BLaER1 treated with 17β-estradiol and CSF1 and Interleukin-3, amounts not matched to agents 10 nM and 100 nM (cell line): Measurements from ENCODE around the gene KCNQ1OT1.

Experiments used
- H3K27ac ChIP-seq, 11 experiments: shearing (Covaris generic); formaldehyde crosslinking; 2 replicates each; pipeline ENCODE4 v1.8.1; 2022
- H3K27me3 ChIP-seq, 11 experiments: shearing (Covaris generic); formaldehyde crosslinking; 2 replicates each; pipeline ENCODE4 v1.8.1; 2022
- H3K36me3 ChIP-seq, 11 experiments: shearing (Covaris generic); formaldehyde crosslinking; 2 replicates each; pipeline ENCODE4 v1.8.1; 2022
- H3K4me1 ChIP-seq, 10 experiments: shearing (Covaris generic); formaldehyde crosslinking; 2 replicates each; pipeline ENCODE4 v1.8.1; 2022
- H3K4me2 ChIP-seq, 11 experiments: shearing (Covaris generic); formaldehyde crosslinking; 2 replicates each; pipeline ENCODE4 v1.8.1; 2022
- H3K4me3 ChIP-seq, 10 experiments: shearing (Covaris generic); formaldehyde crosslinking; 2 replicates each; pipeline ENCODE4 v1.8.1; 2022
- H3K9ac ChIP-seq, 11 experiments: shearing (Covaris generic); formaldehyde crosslinking; 2 replicates each; pipeline ENCODE4 v1.8.1; 2022
- H3K9me3 ChIP-seq, 11 experiments: shearing (Covaris generic); formaldehyde crosslinking; replicated peaks in 1 of 11; 2 replicates each; pipeline ENCODE4 v1.8.1; 2022
- H4K20me1 ChIP-seq, 11 experiments: shearing (Covaris generic); formaldehyde crosslinking; 2 replicates each; pipeline ENCODE4 v1.8.1; 2022
- Cebpa-rat ChIP-seq, 11 experiments: shearing (Covaris generic); IDR thresholded peaks; 2 replicates each; pipeline ENCODE4 v1.8.1; 2022

KCNQ1OT1 gene

DNA sequence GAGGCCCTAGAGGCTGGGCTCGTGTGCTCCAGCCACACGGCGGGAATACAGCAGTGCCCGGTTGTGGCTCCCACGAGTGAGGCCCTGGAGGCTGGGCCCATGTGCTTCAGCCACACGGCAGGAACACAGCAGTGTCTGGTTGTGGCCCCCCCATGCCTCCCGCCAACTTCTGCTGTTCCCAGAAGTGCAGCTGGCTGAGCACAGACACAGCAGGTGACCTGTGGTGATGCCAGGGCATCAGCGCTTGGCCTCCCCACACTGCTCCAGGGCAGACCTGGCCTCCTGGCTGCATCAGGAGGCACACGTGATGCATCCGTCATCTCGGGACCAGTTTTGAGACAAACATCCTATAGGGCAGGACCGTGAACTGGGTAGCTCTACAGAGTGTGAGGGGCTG, 110.3 kb downstream of the KCNQ1OT1 start:
- Histone ChIP-seq H3K27me3 (no peaks in the 10 kb centered on the region), H3K36me3 (peaks cover 0 to 47% (median 0%) of the 10 kb centered on the region in 11 experiments; a peak in 6 of 22 replicates), H3K27ac (no peak overlapping the region), H3K4me1 (peaks cover 0 to 7% (median 0%) of the 10 kb centered on the region in 10 experiments; a peak in 1 of 20 replicates), H3K4me3 (no peak overlapping the region), H3K9me3 (no peaks in the 10 kb centered on the region), H4K20me1 (peaks cover 0 to 12% (median 0%) of the 10 kb centered on the region in 11 experiments; a peak in 4 of 22 replicates), H3K9ac (no peak overlapping the region), H3K4me2 (no peak overlapping the region)
- no peak for TF ChIP-seq Cebpa-rat (IDR thresholded peaks at IDR 0.05)

DNA sequence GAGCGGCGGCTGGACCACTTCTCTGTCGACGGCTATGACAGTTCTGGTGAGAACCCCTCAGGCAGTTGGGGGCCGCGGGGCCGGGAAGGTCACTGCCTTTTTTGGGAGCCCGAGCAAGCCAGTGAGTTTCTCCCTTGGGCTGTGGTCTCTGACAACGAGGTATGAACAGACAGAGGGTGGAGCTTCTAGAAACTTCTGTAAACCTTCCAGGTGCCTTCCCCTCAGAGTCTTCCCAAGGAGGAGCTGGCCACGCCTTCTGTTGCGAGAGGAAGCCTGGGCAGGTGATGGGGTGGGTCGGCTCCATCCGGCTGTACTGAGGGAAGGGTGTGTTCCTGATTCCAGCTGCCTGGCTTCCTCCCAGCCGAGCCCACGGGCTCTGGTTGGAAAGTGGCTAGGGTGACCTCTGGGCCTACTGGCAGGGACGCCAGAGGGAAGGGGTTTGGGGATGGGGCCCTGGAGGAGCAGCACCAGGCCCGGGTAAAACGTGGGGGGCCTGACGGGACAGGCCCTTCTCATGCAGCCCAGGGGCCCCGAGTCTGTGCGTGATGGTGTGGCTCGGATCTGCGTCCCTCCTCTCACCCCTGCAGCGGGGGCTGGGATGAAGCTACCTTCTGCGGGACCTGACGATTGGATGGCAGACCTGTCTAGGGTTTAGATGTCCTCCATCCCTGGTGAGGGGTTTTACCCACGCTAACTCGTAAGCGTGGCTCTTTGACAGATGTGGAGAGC, 110.8 kb downstream of the KCNQ1OT1 start:
- peaks cover 0 to 12% (median 0%) of the 10 kb centered on the region in 11 experiments; a peak in 4 of 22 replicates for H4K20me1 ChIP-seq
- no peaks in the 10 kb centered on the region for H3K9me3 ChIP-seq
- H3K4me2 ChIP-seq, result no peak overlapping the region
- no peak overlapping the region for H3K9ac ChIP-seq
- no peak overlapping the region for H3K4me3 ChIP-seq
- H3K4me1 ChIP-seq, result peaks cover 0 to 7% (median under 1%) of the 10 kb centered on the region in 10 experiments; a peak in 5 of 20 replicates
- H3K36me3 ChIP-seq, result peaks cover 0 to 47% (median 0%) of the 10 kb centered on the region in 11 experiments; a peak in 6 of 22 replicates
- no peak overlapping the region for H3K27ac ChIP-seq
- H3K27me3 ChIP-seq, result no peaks in the 10 kb centered on the region
- TF ChIP-seq Cebpa-rat (IDR thresholded peaks at IDR 0.05), result no peak

GRCh38 chr11:2587976-2588748, 111.6 kb downstream of the KCNQ1OT1 start:
- Histone ChIP-seq H4K20me1 (peaks cover 0 to 17% (median 0%) of the 10 kb centered on the region in 11 experiments; a peak in 5 of 22 replicates), H3K27ac (no peak overlapping the region), H3K9ac (no peak overlapping the region), H3K9me3 (no peaks in the 10 kb centered on the region), H3K36me3 (peaks cover 0 to 40% (median 0%) of the 10 kb centered on the region in 11 experiments; a peak in 5 of 22 replicates), H3K4me3 (no peak overlapping the region), H3K27me3 (no peaks in the 10 kb centered on the region), H3K4me2 (no peak overlapping the region), H3K4me1 (peaks cover 1 to 14% (median 8%) of the 10 kb centered on the region in 10 experiments; a peak in 17 of 20 replicates)
- TF ChIP-seq Cebpa-rat (IDR thresholded peaks at IDR 0.05), result no peak

DNA sequence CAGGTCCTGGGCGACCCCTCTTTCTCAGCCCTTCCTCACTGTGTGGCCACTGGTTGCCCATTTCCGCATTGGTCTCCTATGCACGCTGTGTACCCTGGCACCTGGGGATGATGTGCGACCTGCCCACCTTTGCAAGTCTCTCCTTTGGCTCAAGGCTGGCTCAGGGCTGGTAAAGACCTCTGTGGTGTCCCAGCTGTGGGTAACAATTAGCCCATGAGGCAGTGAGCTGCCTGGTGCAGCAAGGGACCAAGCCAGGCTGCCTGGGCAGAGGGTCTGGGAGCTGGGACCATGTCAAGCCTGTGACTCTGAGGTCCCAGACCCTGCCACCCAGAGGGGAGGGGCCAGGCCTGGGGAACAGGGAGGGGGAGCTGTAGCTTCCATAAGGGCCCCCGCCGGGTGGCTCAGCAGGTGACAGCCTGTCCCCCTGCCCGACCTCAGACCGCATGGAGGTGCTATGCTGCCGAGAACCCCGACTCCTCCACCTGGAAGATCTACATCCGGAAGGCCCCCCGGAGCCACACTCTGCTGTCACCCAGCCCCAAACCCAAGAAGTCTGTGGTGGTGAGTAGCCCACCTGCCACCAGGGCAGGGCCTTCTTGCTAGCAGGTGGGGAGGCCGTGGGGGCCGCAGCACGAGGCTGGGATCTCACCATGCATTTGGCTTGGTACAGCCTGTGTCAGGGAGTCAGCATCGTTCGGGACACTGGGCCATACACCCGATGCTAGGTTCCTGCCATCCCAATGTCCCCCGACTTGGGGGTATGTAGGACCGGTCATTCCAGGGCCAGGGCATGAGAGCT, 112.5 kb downstream of the KCNQ1OT1 start:
- no peaks in the 10 kb centered on the region for H3K9me3 ChIP-seq
- H3K4me3 ChIP-seq, result no peak overlapping the region
- H3K9ac ChIP-seq, result no peak overlapping the region
- H3K36me3 ChIP-seq, result peaks cover 0 to 38% (median 0%) of the 10 kb centered on the region in 11 experiments; a peak in 5 of 22 replicates
- peaks cover 9 to 22% (median 16%) of the 10 kb centered on the region in 10 experiments; a peak in 19 of 20 replicates for H3K4me1 ChIP-seq
- no peak overlapping the region for H3K27ac ChIP-seq
- H3K27me3 ChIP-seq, result no peaks in the 10 kb centered on the region
- TF ChIP-seq Cebpa-rat (IDR thresholded peaks at IDR 0.05), result no peak
- H4K20me1 ChIP-seq, result peaks cover 0 to 23% (median 0%) of the 10 kb centered on the region in 11 experiments; a peak in 5 of 22 replicates
- no peak overlapping the region for H3K4me2 ChIP-seq

DNA sequence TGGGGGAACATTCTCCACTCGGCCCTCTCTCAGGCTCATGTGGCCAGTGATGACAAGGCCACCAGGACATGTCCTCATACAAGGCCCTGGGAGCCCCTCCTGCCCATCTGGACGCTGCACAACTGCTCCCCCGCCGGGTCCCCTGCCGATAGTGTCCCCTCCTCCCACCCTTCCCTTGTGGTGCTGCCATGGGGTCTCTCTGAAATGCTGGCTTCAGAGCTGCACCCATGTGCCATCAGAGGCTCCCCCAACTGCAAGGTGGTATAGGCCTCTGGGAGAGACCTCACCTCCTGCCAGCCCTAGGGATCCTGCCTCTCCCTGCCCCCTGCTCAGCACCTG, 113.0 kb downstream of the KCNQ1OT1 start:
- Histone ChIP-seq H3K36me3 (peaks cover 0 to 34% (median 0%) of the 10 kb centered on the region in 11 experiments; a peak in 4 of 22 replicates), H3K4me3 (no peak overlapping the region), H3K4me1 (peaks cover 9 to 28% (median 22%) of the 10 kb centered on the region in 10 experiments; a peak in 19 of 20 replicates), H3K9me3 (no peaks in the 10 kb centered on the region), H3K27ac (no peak overlapping the region), H3K9ac (no peak overlapping the region), H3K27me3 (no peaks in the 10 kb centered on the region), H4K20me1 (peaks cover 0 to 29% (median 0%) of the 10 kb centered on the region in 11 experiments; a peak in 5 of 22 replicates), H3K4me2 (no peak overlapping the region)
- no peak for TF ChIP-seq Cebpa-rat (IDR thresholded peaks at IDR 0.05)

DNA sequence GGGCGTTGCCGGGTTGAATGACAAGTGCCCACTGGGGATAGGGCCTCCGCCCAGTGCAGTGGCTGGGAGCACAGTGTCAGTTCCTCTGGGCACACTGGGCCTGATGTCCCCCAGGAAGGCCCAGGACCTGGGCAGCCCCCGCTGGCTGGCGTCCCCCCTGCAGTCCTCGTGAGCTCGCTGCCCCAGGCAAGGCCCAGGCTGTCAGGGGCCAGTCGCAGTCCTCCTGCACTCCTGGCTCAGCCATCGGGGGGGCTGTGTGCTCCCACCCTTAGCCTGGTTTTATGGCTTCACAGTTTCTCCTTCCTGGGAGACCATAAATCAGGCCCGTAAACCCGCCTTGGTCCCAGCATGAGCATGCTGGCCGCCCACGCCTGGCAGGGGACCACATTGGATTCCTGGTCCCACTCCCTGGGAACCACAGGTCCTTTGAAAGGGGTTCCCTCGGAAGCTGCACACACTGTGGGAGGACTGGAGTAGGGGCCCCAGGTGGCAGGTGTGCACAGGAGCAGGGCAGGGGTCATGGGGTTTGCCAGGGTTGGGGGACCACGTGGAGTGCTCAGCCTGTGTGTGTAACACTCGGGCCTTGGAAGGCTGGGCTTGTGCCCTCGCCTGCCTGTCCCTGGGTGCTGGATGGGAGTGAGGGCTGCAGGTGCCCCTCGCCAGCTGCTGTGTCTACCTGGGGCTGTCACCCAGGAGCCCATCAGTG, 113.6 kb downstream of the KCNQ1OT1 start:
- H3K4me2 ChIP-seq, result no peak overlapping the region
- TF ChIP-seq Cebpa-rat (IDR thresholded peaks at IDR 0.05), result no peak
- H3K36me3 ChIP-seq, result peaks cover 0 to 29% (median 0%) of the 10 kb centered on the region in 11 experiments; a peak in 4 of 22 replicates
- peaks cover 9 to 33% (median 27%) of the 10 kb centered on the region in 10 experiments; a peak in 19 of 20 replicates for H3K4me1 ChIP-seq
- no peak overlapping the region for H3K27ac ChIP-seq
- H4K20me1 ChIP-seq, result peaks cover 0 to 34% (median 0%) of the 10 kb centered on the region in 11 experiments; a peak in 5 of 22 replicates
- H3K27me3 ChIP-seq, result no peaks in the 10 kb centered on the region
- no peak overlapping the region for H3K9ac ChIP-seq
- H3K4me3 ChIP-seq, result no peak overlapping the region
- H3K9me3 ChIP-seq, result no peaks in the 10 kb centered on the region

GRCh38 chr11:2585566-2586086, 114.2 kb downstream of the KCNQ1OT1 start:
- peaks cover 0 to 39% (median 0%) of the 10 kb centered on the region in 11 experiments; a peak in 4 of 22 replicates for H4K20me1 ChIP-seq
- no peak overlapping the region for H3K27ac ChIP-seq
- H3K27me3 ChIP-seq, result no peaks in the 10 kb centered on the region
- no peak overlapping the region for H3K4me3 ChIP-seq
- H3K4me2 ChIP-seq, result no peak overlapping the region
- H3K36me3 ChIP-seq, result peaks cover 0 to 23% (median 0%) of the 10 kb centered on the region in 11 experiments; a peak in 4 of 22 replicates
- TF ChIP-seq Cebpa-rat (IDR thresholded peaks at IDR 0.05), result no peak
- H3K9ac ChIP-seq, result no peak overlapping the region
- no peaks in the 10 kb centered on the region for H3K9me3 ChIP-seq
- H3K4me1 ChIP-seq, result peaks cover 9 to 37% (median 32%) of the 10 kb centered on the region in 10 experiments; a peak in 19 of 20 replicates
